Smooth muscle cell (in vitro differentiated cells): ENCODE data around the gene CRACR2A. TPM values are rescaled to one million over a fixed set of nuclear protein-coding genes. Genes with fewer than 3 reads are reported as not detected.

Source experiments
- DNase-seq: peaks from one replicate; lab custom pipeline; 2025; ENCODE audit not compliant: unreplicated experiment; lab: John Stamatoyannopoulos, UW
- H2AFZ ChIP-seq: fragments of 200-600 bp; sonication (generic); 2 replicates; pipeline ENCODE4 v1.6.0; 2016; ENCODE audit warnings: antibody characterized with exemption, low read depth, mild to moderate bottlenecking
- H3F3A ChIP-seq: fragments of 200-600 bp; sonication (generic); 2 replicates; pipeline ENCODE4 v1.6.0; 2017; ENCODE audit warnings: antibody characterized with exemption, low read depth
- H3K27ac ChIP-seq: fragments of 200-600 bp; sonication (generic); 2 replicates; pipeline ENCODE4 v1.5.1; 2016; ENCODE audit warnings: low read depth, mild to moderate bottlenecking
- H3K27me3 ChIP-seq: fragments of 200-600 bp; sonication (generic); 2 replicates; pipeline ENCODE4 v1.6.1; 2016; ENCODE audit warnings: low read depth, mild to moderate bottlenecking
- H3K36me3 ChIP-seq: fragments of 200-600 bp; sonication (generic); 2 replicates; pipeline ENCODE4 v1.5.1; 2016; ENCODE audit warnings: low read depth
- H3K4me1 ChIP-seq: fragments of 200-600 bp; sonication (generic); 2 replicates; pipeline ENCODE4 v1.5.1; 2016; ENCODE audit warnings: low read depth
- H3K4me2 ChIP-seq: fragments of 200-600 bp; sonication (generic); 2 replicates; pipeline ENCODE4 v1.6.0; 2016; ENCODE audit warnings: mild to moderate bottlenecking
- H3K4me3 ChIP-seq: fragments of 200-600 bp; sonication (generic); 2 replicates; pipeline ENCODE4 v1.5.1; 2016; ENCODE audit warnings: mild to moderate bottlenecking
- H3K79me2 ChIP-seq: fragments of 200-600 bp; sonication (generic); 2 replicates; pipeline ENCODE4 v1.6.0; 2016; ENCODE audit warnings: low read depth, mild to moderate bottlenecking
- H3K9ac ChIP-seq: fragments of 200-600 bp; sonication (generic); 2 replicates; pipeline ENCODE4 v1.6.0; 2016; ENCODE audit warnings: low read depth
- H3K9me3 ChIP-seq: fragments of 200-600 bp; sonication (generic); replicated peaks from 2 replicates; pipeline ENCODE4 v1.5.1; 2016; ENCODE audit warnings: low read depth
- H4K20me1 ChIP-seq: fragments of 200-600 bp; sonication (generic); 2 replicates; pipeline ENCODE4 v1.6.0; 2016; ENCODE audit warnings: low read depth
- WGBS: methylation state at CpG from one replicate; pipeline ENCODE4 v1.1.7; 2016; ENCODE audit warnings: low lambda C conversion rate; 5-methylcytosine and 5-hydroxymethylcytosine counted together
- polyA plus RNA-seq: library from polyadenylated mRNA; unstranded; fragments of >200 nt; fragmentation: Nextera tagmentation; extraction: Ambion mirVana; gene quantifications from 2 replicates; pipeline ENCODE4 v1.2.1, GENCODE V29; 2016
- total RNA-seq: library from RNA; depleted of rRNA; stranded (reverse); fragments of >200 nt; gene quantifications from 2 replicates; pipeline ENCODE4 v1.2.3, GENCODE V29; 2014
- TF ChIP-seq, protein P1 (sequence below): fragments of 200-600 bp; sonication (generic); IDR thresholded peaks from 2 replicates; pipeline ENCODE4 v1.5.1; 2017; ENCODE audit warnings: borderline replicate concordance, mild to moderate bottlenecking, antibody characterized with exemption; ENCODE audit not compliant: insufficient read depth, poor library complexity, severe bottlenecking

The CRACR2A gene
- total and polyA plus RNA-seq, 2 experiments from 2014 or later: 0.99 to 1.3 TPM

DNA sequence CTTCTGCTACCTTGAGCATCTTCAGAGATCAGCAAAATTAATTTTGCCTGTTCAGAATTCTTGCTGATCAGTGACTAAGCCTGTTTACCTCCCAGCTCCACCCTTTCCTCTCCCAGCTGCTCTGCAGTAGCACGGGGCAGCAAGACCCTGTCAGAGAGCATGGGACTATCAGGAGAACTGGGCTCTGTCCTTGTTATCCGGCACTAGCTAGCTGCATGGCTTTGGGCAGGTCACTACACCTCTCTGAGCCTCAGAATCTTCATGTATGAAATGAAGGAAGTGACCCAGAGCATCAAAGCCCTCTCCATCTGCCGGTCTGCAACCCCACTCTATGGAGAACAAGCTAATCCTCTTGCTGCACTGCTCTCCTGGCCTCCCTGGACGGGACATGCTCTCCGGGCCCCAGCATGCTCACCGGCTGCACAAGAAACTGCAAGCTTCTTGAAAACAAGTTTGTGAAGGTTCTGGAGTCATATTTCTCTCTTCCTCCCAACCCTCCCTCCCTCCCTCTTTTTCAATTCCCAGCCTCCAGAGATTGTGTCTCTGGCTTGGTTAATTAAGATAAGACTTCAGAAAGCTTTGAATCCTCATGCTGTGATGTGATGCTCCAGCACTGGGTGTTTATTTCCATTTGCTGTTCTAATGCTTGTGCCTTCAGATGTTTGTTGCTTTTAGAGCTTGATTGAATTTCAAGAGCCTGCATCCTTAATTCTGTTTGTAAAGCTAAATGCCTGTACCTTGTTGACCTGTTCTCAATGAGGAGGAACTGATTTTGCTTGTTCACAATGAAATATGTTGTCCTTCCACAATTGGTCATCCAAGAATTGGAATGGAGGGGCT is 101.1 kb downstream of the CRACR2A start:
- no peak for DNase-seq

DNA sequence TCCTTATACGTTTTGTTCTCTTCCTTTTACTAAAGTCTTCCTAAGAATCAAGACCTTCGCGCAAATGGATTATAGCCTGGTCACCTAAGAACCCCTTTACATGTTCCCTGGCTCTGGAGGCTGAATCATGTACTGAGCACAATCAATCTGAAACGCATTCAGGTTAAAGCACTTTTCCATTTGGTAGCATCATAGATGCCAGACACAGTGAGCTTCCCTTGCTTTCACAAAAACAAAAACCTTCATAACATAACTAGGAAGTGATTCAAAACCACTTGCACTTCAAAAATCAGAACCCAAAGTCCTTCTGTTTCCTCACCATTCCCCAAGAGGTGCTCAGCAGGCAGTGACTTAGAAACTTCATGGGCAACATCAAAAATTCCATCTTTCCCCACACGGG is 105.4 kb downstream of the CRACR2A start:
- Histone ChIP-seq H3K9me3 (no peaks in the 10 kb centered on the region), H3K27ac (no peak overlapping the region), H3F3A (peaks cover 7% of the 10 kb centered on the region), H4K20me1 (no peaks in the 10 kb centered on the region), H3K79me2 (no peaks in the 10 kb centered on the region), H3K36me3 (no peaks in the 10 kb centered on the region), H2AFZ (no peak overlapping the region), H3K4me1 (peaks cover 9% of the 10 kb centered on the region), H3K9ac (no peak overlapping the region), H3K4me3 (no peak overlapping the region), H3K27me3 (no peaks in the 10 kb centered on the region), H3K4me2 (no peak overlapping the region)
- no peak for DNase-seq
- 84% methylated on average over 5 of the region's 5 CpGs for WGBS
- TF ChIP-seq, protein P1, sequence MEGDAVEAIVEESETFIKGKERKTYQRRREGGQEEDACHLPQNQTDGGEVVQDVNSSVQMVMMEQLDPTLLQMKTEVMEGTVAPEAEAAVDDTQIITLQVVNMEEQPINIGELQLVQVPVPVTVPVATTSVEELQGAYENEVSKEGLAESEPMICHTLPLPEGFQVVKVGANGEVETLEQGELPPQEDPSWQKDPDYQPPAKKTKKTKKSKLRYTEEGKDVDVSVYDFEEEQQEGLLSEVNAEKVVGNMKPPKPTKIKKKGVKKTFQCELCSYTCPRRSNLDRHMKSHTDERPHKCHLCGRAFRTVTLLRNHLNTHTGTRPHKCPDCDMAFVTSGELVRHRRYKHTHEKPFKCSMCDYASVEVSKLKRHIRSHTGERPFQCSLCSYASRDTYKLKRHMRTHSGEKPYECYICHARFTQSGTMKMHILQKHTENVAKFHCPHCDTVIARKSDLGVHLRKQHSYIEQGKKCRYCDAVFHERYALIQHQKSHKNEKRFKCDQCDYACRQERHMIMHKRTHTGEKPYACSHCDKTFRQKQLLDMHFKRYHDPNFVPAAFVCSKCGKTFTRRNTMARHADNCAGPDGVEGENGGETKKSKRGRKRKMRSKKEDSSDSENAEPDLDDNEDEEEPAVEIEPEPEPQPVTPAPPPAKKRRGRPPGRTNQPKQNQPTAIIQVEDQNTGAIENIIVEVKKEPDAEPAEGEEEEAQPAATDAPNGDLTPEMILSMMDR: no peak

More for the DNA sequence above, 101.1 kb downstream of the CRACR2A start:
- Histone ChIP-seq H3K4me3 (no peak overlapping the region), H3K9me3 (no peaks in the 10 kb centered on the region), H3K79me2 (no peaks in the 10 kb centered on the region), H3K9ac (no peak overlapping the region), H4K20me1 (no peaks in the 10 kb centered on the region), H3F3A (peaks cover 7% of the 10 kb centered on the region), H3K4me1 (peaks cover 9% of the 10 kb centered on the region), H3K27me3 (no peaks in the 10 kb centered on the region), H3K4me2 (no peak overlapping the region), H3K27ac (no peak overlapping the region), H2AFZ (no peak overlapping the region), H3K36me3 (no peaks in the 10 kb centered on the region)
- 43% methylated on average over 6 of the region's 6 CpGs for WGBS
- TF ChIP-seq, protein P1: no peak

DNA sequence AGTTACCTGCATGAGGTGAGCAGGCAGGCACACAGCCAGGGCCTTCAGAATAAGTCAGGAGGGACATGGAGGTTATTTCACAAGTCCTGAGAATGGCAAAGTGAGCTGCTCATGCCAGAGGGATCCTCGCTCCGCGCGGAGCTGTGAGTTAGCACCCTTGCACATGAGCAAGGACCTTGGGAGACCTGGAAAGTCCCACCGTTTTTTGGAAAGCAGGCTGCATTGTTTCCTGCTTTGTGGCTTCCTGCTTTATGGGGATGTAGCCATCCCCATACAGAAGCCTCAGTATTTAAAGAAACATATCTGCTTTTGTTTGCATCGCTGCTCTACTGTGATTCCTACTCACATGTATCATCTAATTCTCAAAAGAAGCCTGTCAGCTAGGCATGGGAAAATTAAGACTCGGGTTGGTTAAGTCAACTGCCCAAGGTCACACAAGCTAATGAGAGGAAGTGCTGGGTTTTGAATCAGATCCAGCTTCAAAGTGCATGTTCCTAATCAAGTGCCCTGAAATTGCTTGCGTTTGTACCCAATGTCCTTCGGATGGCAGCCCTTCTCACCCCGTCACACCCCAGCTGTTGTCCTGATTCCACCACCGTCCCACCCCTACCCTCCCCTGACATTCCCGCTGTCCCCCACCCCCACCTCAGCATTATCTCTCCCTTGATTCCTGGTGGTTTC is 106.2 kb downstream of the CRACR2A start:
- Histone ChIP-seq H3K27me3 (no peaks in the 10 kb centered on the region), H3K79me2 (no peaks in the 10 kb centered on the region), H2AFZ (no peak overlapping the region), H3K4me2 (no peak overlapping the region), H3K36me3 (no peaks in the 10 kb centered on the region), H3K27ac (no peak overlapping the region), H4K20me1 (no peaks in the 10 kb centered on the region), H3K9ac (no peak overlapping the region), H3F3A (peaks cover 3% of the 10 kb centered on the region), H3K4me1 (peaks cover 3% of the 10 kb centered on the region), H3K9me3 (no peaks in the 10 kb centered on the region), H3K4me3 (no peak overlapping the region)
- DNase-seq: no peak
- 81% methylated on average over 12 of the region's 12 CpGs for WGBS
- TF ChIP-seq, protein P1: no peak
